HK-2 (cell line): ENCODE measurements around the gene NACAD.
A peak's percentile ranks its signal among the peaks of the same experiment; 100 is the strongest.
"Not testable (repeated sequence)": the region's sequence is repeated elsewhere in the genome, so short reads cannot be mapped to it uniquely, and the experiment has no call there.

Source experiments
- DNase-seq: peaks from one replicate; pipeline ENCODE4 v3.0.0-alpha.2; 2018; ENCODE audit not compliant: unreplicated experiment

Gene NACAD

DNA sequence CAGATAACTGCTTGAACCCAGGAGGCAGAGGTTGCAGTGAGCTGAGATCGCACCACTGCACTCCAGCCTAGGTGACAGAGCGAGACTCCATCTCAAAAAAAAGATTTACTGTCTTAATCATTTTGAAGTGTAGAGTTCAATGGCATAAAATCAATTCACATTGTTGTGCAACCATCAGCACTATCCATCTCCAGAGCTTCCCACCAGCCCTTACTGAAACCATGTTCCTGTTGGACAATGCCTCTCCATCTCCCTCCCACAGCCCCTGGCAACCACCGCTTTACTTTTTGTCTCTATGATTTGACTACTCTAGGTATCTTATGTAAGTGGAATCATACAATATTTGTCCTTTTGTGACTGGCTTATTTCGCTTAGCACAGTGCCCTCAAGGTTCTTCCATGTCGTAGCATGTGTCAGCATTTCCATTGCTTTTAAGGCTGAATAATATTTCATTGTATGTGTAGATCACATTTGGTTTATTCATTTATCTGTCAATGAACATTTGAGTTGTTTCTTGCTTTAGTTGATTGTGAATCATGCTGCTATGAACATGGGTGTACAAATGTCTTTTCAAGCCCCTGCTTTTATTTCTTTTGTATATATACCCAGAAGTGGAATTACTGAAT, 33.1 kb downstream of the NACAD start:
- DNase-seq = no peak

DNA sequence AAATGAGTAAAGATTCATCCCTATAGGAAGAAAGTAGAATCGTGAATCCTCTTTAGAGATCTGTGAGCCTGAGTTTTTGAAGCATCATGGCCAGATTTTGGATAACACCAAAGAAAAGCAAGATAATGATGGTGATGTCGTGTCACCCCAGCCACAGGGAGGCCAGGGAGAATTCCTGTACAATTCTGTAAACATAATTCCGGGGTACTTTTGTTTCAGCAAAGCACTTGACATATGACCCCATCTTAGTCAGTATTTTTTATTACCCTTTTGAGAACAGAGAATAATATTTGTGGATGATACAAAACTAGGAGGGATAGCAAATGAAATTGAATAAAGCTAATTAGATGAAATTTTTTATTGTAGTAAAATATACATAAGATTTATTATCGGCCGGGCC, 33.8 kb downstream of the NACAD start:
- DNase-seq = no peak

DNA sequence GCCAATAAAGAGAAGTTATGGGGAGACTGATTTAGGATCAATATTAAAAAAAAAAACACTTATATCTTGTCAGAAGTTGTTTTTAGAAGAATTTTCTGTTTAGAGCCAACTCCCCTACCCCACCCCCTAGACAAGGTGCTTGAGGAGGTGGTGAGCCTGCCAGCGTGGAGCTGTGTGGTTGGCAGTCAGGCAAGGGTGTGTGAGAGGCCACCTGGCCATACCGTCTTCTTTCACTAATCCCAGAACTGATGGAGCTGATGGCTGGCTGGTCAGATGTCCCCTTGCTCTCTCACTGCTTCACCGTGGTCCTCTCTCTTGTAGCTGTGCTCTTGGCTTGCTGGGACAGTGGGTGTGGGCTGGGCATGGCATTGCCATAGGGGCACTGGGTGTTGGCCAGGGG, 34.3 kb downstream of the NACAD start:
- DNase-seq = no peak

DNA sequence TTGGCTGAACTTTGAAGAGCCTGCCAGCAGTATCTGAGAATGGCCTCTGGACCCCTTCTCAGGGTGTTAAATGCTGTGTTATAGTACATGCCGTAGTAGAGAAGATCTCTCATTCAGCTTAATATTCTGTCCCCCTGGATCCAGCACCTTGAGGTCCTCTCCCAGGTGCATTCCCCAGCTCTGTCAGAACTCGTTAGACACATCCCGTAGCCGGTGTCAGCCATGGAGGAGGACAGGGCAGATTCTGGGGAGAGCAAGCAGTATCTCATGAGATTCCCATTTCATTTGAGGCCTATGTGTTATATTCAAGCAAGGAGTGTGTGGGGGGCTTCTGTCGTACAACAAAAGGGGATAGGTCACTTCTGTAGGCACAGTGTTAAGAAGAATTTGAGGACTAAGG, 34.8 kb downstream of the NACAD start:
- DNase-seq = no peak

DNA sequence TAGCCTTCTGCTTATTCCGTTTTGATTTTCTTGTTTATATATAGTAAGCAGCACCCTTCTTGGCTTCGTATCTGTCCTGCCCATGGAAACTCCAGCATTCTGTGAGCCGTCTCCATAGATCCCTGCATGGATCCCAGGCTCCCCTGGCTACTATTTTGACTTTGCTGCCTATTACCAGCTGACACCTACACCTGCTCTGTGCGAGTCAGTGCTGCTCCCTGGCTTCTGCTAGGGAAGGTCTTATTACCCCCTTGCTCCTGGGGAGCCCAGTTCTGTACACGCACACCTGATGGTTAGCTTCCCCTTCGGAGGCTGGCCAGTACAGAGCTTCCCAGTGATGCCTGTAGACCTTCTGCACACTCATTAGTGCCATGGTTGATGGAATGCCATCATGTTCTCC, 35.4 kb downstream of the NACAD start:
- DNase-seq = no peak

DNA sequence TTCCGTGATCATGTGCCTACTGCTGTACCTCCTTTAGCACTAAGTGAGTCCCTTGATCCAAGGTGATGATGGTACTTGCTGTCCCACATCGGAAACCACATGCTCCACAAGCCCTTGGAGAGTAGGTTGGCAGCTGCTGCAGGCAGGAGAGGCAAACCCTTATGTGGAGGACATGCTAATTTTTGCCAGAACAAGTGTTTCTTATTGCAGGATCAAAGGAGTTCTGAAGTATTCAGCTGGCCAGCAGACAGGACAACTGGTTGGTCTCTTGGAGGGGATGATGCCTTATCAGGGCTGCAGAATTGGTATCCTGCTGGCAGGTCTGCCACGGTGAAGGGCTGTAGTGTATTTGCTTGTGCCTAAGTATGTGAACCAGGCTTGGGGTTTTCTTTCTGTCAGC, 36.8 kb downstream of the NACAD start:
- DNase-seq = no peak

DNA sequence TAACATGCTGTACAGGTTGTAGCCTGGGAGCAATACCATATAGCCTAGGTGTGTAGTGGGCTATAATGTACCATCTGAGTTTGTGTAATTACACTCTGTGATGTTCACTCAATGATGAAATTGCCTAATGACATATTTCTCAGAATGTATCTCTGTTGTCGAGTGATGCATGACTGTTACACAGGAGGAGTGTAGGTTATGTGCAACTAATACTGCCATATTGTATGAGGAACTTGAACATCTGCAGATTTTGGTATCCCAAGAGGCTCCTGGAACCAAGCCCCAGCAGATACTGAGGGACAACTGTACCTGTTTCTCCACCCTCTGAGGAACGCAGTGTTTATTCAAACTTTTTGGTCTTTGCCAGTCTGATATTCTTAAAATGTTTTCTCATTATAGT, 38.6 kb downstream of the NACAD start:
- no peak for DNase-seq

DNA sequence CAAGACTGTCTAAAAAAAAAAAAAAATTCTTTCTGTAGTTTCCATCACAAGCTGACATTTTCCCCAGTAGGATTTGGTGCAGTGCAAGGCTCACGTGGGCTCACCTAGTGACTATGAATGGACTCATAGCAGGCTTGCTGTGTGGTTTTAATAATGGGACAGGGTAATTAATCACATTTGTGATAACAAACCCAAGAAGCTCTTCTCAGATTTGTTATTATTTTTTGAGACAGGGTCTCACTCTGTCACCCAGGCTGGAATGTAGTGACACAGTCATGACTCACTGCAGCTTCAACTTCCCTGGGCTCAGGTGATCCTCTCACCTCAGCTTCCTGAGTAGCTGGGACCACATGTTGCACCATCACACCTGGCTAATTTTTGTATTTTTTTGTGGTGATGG, 40.0 kb downstream of the NACAD start:
- peak; percentile 26 for DNase-seq

DNA sequence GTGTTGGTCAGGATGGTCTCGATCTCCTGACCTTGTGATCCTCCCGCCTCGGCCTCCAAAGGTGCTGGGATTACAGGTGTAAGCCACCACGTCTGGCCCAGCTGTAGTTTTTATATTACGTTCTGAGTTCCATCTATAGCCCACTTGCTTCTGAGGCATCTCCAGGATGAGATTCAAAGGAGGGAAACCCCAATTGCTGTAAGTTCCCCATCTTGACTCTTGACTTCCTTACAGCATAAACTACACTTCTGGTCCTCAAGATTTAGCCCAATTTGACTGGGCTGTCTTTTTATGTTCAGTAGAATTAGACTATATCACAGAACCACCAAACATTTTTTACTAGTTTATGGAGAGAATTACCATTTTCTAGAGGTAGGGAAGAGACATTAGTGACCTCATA, 44.4 kb downstream of the NACAD start:
- DNase-seq = no peak

DNA sequence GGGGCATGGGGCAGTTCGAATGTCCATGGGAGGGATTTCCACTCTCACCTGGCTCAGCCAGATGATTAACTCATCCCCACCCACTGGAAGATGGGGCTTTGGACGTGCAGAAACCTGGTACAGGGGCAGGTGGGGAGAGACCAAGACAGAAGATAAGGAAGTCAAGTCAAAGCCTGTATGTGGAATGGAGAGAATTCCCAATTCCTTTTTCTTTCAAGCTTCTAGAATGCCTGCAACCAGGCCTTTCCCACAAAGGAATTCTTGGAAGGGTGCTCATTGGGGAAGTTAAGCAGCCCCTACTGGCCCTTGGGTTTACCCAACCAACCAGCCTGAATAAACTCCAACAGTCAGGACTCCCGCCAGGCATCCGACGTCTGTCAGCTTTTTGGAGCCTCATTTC, 49.7 kb downstream of the NACAD start:
- DNase-seq = no peak

DNA sequence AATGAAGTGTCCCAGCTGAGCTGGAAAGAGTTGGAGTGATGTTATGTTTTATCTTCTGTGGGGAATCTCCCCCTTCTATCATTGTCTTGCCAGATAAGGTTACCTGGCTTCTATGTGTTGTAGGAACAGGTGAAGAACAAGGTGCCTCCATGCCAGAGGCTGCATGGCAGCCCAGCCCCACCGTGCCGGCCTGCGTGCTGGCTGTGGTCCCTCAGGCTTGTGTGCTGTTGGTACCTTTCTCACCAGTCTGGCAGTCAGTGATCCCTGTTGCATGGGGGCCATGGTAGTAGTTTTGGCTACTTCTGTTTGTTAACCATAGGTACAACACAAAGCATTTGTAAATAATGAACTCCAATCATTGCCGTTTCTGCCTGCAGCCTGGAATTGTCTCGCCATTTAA, 50.9 kb downstream of the NACAD start:
- no peak for DNase-seq

DNA sequence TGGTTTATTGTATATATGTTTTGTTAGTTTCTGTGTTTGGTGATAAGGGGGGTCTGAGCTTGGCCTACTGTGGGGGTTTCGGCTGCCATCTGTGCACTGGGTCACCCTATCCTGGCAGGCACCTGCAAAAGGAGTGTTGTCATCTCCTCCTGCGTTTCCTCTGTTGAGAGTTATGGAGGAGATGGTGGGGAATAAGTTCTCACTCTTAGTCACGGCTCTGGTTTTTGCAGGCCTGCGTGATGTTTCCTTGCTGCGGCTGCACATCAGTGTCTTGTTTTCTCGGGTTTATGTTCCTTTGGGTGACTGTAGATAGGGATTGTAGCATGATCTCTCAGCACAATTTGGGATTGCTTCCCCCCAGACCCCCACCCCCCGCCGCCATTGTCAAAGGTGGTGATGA, 52.0 kb downstream of the NACAD start:
- DNase-seq = no peak

DNA sequence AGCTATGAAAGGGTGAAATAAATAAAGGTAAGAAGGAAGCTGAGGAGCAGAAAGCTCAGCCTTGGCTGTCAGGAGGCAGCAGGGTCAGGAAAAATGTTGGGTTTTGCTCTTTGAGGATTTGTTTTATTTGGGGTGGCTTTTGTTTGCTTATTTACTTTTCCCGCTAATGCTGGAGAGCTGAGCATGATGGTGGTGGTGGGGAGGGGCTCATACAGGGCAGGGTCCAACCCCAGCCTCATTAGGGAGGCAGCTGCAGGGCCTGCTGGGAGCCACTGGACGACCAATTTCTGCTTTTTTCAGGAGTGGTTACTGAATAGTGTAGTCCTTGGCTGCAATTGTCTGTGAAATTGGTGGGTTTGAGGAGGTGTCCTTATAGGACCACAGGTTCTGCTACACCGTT, 52.5 kb downstream of the NACAD start:
- no peak for DNase-seq

DNA sequence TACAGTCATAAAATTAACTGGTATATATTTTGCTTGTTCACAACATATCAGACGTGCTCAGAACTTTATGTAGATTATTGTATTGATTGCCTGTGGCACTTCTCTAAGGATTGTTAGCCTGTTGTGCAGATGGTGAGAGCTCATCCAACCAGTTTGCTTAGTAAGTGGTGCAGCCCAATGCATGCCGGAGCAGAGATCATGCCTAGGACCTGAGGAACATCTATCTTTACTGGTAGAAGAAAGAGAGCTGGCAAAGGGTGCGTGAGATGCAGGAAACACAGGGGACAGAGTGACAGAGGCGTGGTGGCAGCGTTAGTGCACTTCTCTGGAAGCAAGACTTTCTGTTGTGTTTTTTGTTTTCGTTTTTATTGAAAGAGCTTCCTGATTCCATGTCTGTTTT, 52.9 kb downstream of the NACAD start:
- DNase-seq = no peak

DNA sequence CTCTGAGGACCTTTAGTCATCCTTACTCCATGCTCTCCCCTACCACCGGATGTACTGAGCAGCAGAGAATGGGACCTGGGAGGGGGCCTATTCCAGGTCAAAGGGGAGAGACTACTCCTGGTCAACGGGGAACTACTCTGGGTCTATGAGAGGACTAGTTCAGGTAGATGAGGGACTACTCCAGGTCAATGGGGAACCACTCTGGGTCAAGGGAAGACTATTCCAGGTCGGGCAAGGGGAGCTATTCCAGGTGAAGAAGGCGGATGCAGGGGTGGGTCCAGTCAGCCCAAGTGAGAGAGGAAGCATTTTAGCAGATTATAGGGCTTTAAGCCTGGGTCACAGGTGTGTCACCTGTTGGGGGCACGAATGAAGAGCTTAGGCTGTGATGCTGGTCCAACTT, 53.4 kb downstream of the NACAD start:
- DNase-seq = no peak

DNA sequence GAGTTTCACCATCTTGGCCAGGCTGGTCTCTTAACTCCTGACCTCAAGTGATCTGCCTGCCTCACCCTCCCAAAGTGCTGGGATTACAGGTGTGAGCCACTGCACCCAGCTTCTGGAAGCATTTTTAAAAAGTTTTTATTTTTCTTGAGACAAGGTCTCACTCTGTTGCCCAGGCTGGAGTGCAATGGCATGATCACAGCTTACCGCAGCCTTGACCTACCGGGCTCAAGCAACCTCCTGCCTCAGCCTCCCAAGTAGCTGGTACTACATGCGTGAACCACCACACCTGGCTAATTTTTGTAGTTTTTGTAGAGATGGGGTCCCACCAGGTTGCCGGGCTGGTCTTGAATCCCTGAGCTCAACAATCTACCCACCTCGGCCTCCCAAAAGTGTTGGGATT, 54.1 kb downstream of the NACAD start:
- not testable (repeated sequence) for DNase-seq

DNA sequence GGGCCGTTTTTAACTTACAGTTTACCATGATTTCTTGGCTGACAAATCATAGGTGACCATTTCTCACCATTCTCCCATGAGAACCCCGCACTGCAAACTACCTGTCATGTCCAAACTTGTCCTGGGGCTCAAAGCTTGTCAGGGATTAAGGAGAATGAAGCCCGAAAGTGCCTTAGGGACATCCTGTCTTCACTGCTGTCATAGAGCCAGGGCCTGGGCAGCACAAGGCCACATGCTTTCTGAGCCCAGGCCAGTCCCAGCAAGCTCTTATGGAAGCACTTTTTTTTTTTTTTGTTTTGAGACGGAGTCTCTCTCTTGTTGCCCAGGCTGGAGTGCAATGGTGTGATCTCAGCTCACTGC, 54.9 kb downstream of the NACAD start:
- no peak for DNase-seq

DNA sequence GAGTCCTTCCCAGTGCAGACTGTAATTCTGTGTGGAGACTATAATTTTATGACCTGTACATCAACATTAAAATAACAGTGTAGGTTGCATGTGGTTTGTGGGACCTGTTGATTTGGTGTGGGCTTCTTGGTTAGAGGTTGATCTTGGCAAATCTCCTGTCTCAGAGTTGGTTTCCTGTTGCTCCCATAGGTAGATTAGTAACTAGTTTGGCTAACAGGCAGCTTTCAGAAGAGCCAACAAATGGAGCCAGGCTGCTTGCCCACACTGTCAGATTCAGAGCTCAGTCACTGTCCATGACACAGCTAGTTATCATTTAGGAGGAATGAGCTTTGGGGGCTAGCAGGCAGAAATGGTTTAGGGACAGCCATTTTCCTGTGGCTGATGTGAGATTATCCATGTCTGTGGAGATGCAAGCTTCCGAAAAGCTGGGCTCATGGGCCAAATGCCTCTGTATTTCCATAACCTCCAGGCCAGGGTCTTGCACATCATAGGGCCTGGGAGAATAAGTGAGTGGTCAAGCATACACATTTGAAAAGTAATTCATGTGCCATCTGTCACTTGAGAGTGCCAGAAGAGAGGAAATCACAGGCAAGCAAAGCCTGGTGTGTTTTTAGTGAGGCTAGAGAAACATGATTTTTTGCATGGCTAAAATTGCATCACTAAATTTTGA, 55.4 kb downstream of the NACAD start:
- DNase-seq = peak; percentile 38

DNA sequence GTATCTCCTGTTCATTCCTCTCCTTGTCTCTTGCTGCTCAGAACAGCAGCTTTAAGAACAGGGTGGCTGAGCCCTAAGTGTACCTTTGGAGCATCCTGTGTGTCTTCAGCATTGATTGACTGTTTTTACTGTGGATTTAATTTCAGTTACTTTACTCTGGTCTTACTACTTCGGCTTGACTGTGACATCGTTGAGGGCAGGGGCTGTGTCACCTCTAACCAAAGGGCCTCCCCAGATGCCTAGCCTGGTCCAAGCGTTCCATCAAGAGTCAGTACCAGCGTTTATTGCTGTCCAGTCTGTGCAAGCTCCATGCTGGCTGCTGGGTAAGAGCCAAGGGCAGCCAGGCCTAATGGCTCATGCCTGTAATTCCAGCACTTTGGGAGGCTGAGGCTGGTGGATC, 56.3 kb downstream of the NACAD start:
- DNase-seq = no peak

DNA sequence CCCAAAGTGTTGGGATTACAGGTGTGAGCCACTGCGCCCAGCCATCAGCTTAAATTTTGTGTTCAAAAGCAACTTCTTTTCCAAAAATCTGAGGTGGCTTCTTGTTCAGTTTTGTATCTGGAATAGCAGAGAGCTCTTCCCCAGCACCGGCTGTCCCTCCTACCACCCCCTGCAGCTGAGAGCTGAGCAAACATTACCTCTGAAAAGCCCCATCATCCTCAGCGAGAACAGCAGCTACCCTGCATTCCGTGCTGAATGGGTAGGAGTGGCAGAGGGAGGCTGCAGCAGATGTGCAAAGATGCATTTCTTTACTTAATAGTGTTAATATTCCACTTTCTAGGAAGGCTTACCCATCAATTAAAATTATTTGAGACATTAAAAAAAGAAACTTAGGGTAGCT, 56.9 kb downstream of the NACAD start:
- DNase-seq = no peak
